NCI-H524 treated with DMSO at 0.1 percent for 48 hours (cell line): ENCODE measurements around the gene MBNL2.

Experiments used
- DNase-seq: peaks from one replicate; lab custom pipeline; 2025; lab: John Stamatoyannopoulos, UW

MBNL2 gene

DNA sequence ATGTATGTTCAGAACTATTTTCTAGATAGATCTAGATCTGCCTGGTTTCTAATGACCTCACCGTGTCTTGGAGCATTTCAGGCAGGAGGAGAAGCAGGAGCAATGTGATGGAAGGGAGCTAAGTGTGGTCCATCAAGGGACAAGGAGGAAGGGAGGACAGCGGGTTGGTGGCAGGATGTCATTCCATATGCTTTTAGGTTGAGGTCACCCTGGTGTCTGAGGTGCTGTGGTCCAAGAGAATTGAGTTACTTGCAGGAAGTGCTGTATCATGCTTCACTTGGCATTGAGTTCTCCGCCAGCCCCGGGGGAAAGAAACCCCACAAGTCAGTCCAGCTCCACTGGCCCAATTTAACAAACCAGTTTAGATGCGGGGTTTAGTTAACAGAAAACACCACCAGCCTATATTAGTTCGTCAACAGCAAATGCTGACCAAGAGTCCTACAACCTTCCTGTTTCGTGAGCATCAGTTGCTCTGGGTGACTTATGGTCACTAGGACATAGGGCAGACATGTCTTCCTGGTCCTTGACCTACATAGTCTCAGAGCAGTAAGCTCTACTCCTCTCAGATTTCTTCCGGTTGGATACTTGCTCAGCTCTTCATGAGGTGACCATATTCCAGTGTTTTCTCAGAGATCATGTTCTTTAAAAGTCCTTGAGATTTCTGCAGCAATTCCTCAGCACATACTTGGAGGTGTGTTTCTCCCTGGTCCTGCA lies 79.4 kb downstream of the MBNL2 start:
- no peak for DNase-seq

DNA sequence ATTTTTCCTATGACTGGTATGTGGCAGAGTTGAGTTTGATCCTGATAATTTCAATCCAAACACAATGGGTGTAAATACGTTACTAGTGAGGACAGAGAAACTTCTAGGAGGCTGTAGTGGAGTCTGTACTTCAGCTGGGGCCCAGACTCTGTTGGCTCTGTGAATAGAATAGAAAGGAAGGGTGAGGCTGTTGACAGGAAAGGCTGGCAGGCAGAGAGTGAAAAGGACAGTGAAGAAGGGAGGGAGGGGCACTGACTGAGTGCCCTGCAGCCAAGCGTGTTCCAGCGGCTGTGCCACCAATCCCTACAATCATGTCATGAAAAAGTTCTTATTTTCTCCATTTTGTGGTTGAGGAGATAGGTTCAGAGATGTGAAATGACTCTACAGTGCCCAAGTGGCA lies 80.5 kb downstream of the MBNL2 start:
- DNase-seq: no peak

DNA sequence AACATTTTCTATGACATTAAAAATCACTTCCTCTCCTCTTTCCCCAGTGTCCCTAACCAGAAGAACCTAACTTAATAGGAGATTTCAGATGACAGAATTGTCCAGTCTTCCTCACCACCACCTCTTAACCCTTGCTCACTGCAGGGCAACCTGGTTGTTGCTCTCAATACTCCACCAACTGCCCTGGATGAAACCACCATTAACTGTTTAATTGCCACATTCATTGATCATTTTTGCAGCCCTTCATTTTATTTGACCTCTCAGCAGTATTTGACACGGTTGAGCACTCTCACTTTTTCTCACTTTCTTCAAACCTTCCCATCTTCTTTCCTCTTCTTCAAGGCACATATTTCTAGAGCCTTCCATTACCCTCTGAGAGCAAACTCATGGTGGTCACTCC lies 84.0 kb downstream of the MBNL2 start:
- DNase-seq: no peak

DNA sequence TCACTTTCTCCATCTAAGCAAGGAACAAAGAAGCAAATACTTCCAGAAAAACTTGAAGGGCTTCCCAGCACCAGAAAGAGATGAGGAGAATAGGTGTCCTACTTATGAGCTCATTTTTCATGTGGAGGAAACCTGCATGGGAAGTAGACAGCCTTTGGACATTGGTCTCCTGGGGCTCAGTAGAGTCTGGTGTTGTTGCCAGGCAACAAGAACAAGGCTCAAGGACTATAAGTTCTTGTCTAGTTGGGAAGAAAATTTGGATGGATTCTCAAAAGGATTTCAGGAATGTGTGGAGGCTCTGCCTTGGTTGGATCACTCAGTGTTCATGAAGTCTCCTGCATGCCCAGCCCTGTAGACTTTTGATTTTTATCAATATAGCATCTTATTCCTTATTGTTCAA lies 84.5 kb downstream of the MBNL2 start:
- DNase-seq: no peak

DNA sequence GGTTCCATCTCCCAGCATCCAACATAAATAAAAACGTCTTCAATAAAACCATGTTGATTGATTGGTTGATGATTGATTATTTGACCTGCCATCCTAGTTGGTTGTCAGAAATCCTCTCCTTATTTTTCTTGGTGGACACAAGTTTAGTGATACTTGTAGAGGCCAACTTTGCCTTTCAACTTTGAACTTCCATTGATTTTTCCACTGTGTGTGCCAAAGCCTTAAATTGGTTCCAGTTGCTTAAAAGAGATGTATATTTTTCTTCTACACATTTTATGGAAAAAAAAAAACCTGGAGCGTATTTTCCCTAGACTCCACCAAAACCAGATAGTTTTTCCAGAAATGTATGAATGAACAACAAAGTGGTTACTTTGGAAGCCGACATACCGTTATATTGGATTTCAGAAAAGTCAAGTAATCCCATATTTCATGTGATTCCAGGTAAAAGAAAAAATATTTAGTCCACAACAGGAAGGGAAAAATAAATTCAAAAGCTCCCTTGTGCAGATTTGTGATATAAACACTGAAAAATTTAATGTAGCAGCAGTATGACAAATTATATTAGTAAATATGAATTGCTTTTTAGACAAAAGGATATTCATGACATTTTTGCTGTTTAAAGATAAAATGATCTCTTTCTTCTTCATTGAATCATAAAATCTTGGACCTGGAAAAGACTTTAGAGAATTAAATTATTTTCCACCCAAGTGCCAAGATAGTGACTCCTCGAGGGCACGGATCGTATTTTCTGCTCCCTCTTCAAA lies 85.2 kb downstream of the MBNL2 start:
- DNase-seq: no peak

DNA sequence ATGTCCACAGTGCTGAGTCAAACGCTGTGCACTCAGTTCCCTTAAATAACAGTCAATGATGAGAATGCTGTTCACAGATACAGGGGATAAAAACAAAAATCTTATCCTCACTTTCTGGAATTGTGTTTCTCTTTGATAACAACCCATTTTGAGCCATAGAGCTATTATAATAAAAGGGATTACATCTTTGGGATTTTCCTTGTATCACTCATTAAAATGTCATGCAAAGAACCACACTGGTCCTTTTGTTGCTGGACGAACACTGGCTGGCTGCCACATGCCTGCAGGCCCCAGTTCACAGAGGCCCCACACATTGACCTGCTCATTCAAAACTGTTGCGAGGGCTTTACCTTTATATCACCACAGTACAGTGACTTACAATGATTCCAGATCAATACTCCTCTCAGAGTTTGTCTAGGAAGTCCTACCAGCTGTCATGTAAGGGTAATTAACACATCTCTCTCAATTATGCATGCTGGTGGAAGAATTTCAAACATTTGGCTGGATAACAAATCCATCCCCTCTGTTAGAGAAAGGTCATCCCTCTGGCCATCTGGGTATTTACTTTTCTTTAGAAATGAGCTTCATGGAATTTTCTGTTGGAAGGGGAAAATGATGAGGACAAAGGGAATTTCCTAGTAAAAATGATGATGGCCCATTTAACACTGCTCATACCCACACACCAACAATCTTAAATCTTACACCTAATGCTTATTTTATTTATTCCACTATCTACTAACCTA lies 85.9 kb downstream of the MBNL2 start:
- peak; percentile 29 for DNase-seq

DNA sequence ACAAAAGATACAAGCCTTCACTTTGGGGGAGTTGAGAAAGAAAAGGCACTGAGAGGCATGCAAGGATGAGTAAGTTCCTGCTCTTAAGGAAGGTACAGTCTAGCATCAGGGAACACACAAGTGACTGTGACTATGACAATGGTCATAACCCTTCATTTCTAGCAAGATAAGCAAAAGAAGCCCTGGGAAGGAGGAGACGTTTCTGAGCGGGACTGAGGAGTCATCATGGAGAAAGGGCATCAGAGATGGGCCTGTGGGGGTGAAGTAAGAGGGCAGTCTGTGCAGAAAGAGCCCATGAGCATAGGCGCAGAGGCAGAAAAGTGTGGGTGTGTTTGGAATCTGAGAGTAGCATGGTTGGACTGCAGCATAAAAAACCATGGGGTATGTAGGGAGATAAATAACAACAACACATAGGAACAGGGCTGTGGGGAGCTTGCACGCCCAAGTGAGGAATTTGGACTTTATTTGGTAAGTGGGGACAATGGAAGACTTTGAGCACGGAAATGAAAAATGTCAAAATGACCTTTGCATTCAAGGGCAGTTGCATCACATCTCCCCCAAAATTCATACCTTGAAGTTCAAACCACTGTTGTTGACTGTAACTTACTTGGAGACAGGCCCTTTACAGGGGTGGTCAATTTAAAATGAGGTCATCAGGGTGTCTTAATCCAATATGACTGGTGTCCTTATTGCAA lies 86.7 kb downstream of the MBNL2 start:
- no peak for DNase-seq

DNA sequence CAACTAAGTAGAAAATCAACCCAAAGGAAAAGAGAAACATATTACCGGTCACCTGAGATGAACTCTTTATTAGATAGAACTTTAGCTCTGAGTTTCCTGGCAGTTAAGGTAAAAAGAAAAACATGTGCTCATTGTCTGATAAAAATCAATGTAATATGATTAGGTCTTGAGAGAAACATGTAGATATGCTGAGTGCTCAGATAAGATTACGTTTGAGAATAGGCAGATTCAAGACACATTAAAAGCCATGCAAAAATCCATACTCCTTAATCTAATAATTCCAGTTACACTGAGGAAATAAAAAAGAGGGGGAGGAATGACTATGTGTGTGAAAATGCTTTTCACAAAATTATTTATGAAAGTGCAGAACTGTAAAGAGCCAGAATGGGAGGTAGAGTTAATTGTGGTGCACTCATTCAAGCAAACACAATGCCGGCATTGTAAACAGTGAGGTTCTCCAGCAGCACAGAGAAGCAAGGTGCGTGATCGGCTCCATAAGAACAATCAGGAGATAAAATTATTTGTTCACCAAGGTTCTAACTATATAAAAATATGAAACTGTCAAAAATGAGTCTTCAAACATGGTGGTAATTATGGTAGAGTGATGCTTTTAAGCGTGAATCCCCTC lies 88.8 kb downstream of the MBNL2 start:
- no peak for DNase-seq

DNA sequence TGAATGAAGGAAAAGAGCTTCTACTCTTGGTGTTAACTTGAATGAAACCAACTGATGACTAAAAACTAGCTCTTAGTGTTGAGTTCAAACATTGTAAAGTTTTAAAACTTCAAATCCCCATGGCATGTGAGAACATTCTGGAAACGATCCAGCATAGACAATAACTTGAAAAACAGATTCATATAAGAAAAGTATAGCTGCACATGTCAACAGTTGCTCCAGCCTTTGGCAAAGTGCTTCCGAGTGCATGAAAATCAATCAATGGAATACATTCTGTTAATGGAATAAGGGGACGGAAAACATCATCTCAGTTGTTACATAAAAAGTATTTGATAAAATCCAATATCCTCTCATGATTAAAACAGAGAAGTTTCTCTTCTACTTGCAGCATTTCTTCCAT lies 89.8 kb downstream of the MBNL2 start:
- DNase-seq: no peak

DNA sequence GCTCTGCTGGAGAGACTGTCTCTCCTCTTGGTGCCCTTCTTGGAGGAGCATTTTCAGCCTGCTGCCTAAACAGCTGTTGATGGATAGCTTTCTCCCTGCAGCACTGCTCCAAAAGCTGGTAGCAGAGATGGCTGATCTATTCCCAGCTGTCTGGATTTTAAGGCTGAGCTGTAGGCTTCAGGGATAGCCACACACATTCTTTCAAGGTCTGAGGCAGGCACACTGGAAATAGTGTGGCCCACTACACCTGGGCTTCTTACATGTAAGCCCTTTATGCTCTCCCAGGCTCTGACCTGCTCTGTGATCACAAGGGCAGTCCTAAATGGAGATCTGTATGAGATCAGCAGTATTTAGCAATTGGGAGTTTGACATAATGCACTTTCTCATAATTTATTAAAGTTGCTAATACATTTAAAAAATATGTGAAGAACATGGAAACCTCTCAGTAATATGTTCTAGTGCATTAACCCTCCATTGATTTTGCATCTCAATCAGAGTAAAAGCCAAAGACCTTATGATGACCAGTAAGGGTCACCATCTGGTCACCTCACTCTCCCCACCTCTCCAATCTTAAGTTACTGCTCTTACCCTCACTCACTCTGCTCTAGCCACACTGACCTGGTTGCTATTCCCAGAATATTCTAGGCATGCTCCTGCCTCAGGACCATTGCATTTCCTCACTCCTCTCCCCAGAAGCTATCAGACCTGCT lies 91.6 kb downstream of the MBNL2 start:
- DNase-seq: no peak

DNA sequence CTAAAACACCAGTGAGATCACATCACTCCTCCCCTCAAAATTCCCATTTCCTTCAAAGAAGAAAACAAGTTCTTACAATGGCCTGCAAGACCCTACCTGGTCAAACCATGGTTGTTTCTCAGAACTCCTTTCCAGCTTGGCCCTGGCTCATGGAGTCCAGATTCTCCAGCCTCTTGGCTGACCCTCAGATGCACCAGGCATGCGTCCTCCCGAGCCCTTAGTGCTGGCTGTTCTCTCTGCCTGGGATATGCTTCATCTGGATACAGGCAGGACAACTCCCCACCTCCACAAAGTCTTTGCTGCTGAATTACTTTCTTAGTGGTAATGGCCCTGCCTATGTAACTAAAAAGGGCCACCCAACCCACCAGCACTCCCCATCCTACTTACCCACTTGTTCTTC lies 94.3 kb downstream of the MBNL2 start:
- DNase-seq: no peak

DNA sequence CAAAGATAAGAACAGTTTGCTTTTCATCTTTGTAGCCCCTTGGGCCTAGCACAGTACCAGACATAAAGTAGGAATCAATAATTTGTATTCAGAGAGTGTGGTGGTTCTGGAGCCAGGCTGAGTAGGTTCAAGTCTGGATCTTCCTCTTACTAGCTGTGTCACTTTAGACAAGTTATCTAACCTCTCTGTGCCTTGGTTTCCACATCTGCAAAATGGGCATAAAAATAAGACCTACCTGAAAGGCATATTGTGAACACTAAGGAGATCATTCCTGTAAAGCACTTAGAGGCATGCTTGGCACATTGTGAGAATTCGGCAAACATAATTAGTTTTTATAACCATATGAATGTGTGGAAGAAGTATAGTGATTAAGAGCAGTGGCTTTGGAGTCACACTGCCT lies 95.8 kb downstream of the MBNL2 start:
- no peak for DNase-seq

DNA sequence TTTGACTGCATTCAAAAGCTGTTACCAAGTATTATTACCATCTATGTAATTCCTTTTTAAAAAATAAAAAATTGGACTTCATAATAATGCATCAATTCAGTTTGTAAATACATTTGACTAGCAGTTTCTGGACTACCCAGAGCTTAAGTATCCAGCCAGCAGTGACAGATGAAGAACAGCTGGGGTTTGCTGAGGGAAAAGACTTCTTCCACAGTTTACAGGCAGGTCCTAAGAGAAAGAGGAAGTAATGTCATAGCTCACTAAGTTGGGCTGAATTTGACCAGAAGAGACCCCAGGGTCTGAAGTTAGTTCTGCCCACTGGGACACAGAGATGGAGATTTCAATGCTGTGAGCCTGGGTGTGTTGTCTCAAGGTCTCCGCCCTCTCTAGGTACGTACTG lies 96.4 kb downstream of the MBNL2 start:
- no peak for DNase-seq

DNA sequence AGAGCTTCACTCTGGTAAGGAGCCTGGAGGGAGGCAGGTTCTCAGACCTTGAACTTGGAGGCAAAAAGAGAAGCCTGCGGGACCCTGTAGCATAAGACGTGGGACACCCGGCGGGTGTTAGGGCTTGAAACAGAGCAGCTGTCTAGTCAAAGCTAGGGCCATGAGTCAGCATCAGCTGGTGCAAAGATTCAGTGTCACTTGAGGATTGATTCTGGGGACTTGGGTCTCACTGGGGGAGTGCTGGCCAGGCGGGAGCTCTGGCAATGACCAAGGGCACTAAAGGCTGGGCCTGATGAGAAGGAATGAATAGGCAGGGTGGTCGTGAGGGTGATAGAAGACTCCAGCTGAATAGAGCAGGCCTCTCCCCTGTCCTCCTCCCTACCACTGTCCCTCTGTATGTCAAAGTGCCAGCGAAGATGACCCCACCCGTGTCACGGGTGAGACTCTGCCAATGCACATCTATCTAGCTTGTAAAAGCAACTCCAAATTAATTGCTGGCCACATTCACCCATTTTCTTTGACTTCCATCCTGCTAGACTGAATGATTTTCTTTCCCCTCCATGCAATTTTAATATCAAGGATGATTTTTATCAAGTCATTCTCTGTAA lies 97.1 kb downstream of the MBNL2 start:
- no peak for DNase-seq

DNA sequence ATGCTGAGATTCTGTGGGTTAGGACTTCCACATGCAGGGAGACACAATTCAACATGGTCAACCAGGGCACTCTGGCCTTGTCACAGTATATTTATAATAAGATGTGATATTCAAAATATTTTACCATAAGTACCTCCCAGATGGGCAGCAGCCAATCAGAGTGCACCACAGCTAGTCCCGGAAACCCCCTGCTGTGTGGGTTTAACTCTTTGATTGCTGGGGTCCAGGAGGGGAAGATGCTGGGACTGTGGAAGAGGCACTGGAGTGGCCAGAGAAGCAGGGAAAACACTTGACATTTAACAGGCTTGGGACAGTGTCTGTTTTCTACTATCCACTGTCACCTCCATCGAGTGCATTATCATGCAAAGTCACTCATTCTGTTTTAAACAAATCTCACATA lies 99.0 kb downstream of the MBNL2 start:
- DNase-seq: no peak

DNA sequence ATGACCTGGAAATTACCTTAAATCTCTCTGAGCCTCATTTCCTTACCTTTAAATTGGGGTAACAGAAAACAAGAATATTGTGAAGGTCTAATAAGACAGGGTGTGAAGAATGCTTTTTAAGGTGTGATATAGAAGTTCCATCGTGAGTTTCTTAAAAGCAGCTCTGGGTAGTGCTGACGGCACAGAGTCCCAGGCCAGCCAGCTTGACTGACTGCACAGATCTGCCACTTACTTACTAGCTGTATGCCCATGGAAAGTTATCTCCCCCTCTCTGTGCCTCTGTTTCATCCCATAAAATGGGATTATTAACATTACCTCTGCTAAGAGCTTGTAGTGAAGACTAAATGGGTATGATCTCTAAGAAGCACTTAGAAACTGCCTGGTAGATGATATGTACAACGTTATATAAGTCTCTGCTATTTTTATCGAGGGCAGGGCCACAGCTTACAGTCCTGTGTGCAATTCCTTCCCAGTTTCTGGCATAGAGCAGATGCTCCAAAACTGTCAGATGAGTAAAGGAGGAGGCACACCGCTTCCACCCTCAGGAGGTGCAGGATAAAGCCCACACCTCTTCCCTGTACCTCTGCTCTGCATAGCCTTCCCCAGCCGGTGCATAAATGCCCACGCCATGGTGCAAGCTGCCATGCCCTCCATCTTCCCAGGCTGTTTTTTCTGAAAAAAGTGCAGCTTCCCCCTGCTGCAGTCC lies 99.6 kb downstream of the MBNL2 start:
- no peak for DNase-seq

DNA sequence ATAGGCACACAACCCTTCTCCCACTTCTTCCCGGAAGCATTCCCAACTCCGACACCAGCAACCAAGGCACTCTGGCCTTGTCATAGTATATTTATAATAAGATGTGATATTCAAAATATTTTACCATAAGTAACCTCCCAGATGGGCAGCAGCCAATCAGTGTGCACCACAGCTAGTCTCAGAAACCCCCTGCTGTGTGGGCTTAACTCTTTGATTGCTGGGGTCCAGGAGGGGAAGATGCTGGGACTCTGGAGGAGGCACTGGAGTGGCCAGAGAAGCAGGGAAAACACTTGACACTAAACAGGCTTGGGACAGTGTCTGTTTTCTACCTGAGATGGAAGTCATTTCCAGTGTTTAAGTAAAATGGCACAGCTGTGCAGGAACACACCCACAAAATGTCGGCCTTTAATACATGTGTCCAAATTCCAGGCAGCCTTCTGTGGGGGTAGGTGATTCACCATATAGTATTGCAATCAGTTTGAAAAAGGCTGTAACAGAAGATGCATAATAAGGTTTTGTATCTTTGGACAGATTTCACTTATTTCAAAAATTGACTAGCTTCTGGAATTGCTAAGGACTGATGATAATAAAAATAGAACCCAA lies 100.7 kb downstream of the MBNL2 start:
- DNase-seq: no peak

DNA sequence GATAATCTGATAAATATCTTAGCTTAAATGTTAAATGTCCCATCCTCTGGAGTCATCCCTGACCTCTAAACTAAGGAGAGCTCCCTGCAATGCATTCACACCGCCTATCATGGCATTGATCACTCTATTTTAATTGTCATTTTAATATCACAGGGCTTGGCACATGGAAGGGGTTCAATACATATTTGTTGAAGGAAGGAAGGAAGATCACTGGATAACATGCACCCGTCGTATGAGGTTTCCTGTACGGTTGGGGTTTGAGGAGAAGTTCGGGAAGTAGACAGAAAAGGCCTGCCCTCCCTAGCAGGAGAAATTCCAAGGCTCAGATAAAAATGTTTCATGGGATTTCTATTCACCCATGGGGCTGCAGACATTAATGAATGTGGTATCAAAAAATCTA lies 102.0 kb downstream of the MBNL2 start:
- no peak for DNase-seq

DNA sequence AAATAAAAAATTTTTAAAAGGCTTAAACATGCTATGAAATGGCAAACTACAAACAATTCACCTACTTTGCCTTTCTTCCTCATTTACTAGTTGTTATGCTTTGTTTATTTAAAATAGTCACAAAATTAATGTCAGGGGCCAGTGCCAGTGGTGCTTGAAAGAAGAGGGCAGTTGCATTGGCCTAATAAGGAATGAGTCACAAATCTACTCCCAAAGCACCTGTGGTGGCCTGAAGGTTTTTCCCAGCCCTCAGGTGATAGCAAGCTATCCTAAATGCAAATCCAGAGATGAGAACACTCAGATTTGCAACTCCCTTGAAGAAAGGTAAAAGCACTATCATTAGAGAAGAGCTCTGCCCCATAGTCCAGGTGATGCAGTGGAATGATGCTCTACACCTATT lies 103.6 kb downstream of the MBNL2 start:
- no peak for DNase-seq

DNA sequence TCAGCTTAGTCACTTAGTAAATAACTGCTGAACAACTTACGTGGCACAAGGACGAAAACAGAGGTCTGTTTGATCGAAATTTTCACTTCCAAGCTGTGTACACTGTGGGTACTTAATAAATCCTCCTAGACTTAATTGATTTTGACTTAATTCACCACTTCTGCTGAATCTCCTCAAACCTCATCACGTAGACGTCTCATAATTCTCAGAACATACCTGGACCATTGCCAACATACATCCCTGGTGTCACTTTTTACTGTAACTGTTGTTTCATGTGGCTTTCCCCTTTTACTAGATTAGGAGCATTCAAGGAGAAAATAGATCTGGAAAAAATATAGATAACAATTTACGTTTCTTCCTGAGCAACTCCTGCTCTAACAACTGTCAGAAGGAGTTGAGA lies 105.0 kb downstream of the MBNL2 start:
- no peak for DNase-seq
